ENCODE data around the gene RIMOC1. TPM values are rescaled to one million over a fixed set of nuclear protein-coding genes. Genes with fewer than 3 reads are reported as not detected.

The RIMOC1 gene
- polyA plus RNA-seq, 1 donor (not counting 4 experiments of a cell fraction or from before 2014, with no cell fraction given) = 23.7 TPM

- FAIRE-seq (no peak), DNase-seq (ENCODE audit: low read depth, low spot score) (no peak)
- Histone ChIP-seq H3K36me3 (ENCODE audit: control insufficient read depth in 2 of 2, extremely low read depth in 1 of 2, insufficient read depth in 2 of 2, low read length in 2 of 2) (no peaks in the 10 kb centered on the region), H2AFZ (ENCODE audit: control insufficient read depth, low read length) (no peak overlapping the region), H3K4me2 (ENCODE audit: control insufficient read depth, extremely low read depth, insufficient read depth, low read depth, low read length) (no peak overlapping the region), H3K79me2 (ENCODE audit: control insufficient read depth, insufficient read depth, low read length) (no peaks in the 10 kb centered on the region), H3K4me1 (ENCODE audit: control insufficient read depth, extremely low read depth, insufficient read depth, low read length) (no peaks in the 10 kb centered on the region), H3K27me3 (ENCODE audit: control insufficient read depth, extremely low read depth, insufficient read depth, low read length) (no peaks in the 10 kb centered on the region), H3K27ac (ENCODE audit: control insufficient read depth, insufficient read depth, low read length) (no peak overlapping the region), H3K4me3 (ENCODE audit: control insufficient read depth in 2 of 3, extremely low read depth in 1 of 3, insufficient read depth in 2 of 3, low read depth in 1 of 3, low read length in 3 of 3) (no peak overlapping the region), H3K9me3 (ENCODE audit: control insufficient read depth, low read depth, low read length) (no peaks in the 10 kb centered on the region), H3K9me1 (ENCODE audit: control insufficient read depth, extremely low read depth, insufficient read depth, low read length) (no peaks in the 10 kb centered on the region), H3K9ac (ENCODE audit: control insufficient read depth, extremely low read depth, insufficient read depth, low read length) (no peak overlapping the region), H4K20me1 (ENCODE audit: control insufficient read depth, extremely low read depth, insufficient read depth, low read length) (no peaks in the 10 kb centered on the region)
- TF ChIP-seq, protein P1, sequence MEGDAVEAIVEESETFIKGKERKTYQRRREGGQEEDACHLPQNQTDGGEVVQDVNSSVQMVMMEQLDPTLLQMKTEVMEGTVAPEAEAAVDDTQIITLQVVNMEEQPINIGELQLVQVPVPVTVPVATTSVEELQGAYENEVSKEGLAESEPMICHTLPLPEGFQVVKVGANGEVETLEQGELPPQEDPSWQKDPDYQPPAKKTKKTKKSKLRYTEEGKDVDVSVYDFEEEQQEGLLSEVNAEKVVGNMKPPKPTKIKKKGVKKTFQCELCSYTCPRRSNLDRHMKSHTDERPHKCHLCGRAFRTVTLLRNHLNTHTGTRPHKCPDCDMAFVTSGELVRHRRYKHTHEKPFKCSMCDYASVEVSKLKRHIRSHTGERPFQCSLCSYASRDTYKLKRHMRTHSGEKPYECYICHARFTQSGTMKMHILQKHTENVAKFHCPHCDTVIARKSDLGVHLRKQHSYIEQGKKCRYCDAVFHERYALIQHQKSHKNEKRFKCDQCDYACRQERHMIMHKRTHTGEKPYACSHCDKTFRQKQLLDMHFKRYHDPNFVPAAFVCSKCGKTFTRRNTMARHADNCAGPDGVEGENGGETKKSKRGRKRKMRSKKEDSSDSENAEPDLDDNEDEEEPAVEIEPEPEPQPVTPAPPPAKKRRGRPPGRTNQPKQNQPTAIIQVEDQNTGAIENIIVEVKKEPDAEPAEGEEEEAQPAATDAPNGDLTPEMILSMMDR (optimal IDR thresholded peaks at IDR 0.05 in 1 of 3, IDR thresholded peaks at IDR 0.05 in 1 of 3, conservative IDR thresholded peaks at IDR 0.05 in 1 of 3; ENCODE audit: extremely low read depth in 1 of 3, insufficient read depth in 2 of 3, low read length in 3 of 3) = no peak
- TF ChIP-seq EZH2 (IDR thresholded peaks at IDR 0.05; ENCODE audit: low read length) = no peak
- dilution Hi-C loops (cut with MboI; ENCODE audit: extremely low pct_ligation_motif_present, low sequenced_read_pairs) = no loop called here
Observed at GRCh38 chr5:41885286-41885685, 18.9 kb upstream of the RIMOC1 start.

DNA sequence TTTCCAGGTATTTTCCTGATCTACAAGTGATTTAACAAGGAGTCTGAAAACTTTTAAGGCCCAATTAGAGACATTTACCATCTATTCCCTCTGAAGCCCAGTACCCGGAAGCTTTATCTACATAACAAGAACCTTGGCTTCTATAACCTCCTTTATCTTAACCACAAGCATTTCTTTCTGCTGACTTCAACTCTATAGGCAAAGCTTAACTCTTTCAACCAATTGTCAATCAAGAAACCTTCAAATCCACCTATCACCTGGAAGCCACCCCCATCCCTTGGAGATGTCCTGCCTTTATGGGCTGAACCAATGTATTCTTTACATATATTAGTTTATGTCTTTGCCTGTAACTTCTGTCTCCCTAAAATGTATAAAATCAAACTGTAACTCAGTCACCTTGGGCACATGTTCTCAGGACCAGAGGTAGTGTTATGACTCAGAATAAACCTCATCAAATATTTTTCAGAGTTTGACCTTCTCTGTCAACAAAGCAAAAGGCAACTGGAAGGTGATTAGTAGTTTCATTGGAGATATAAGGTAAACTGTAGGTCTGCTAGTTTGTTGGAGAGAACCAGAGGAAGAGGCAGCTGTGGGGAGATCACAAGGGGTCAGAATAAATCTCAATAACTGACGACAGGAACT is 13.0 kb upstream of the RIMOC1 start:
- H3K4me2 ChIP-seq (ENCODE audit: control insufficient read depth, extremely low read depth, insufficient read depth, low read depth, low read length) = no peak overlapping the region
- DNase-seq (ENCODE audit: low read depth, low spot score) (no peak), FAIRE-seq (no peak)
- no peaks in the 10 kb centered on the region for H3K4me1 ChIP-seq (ENCODE audit: control insufficient read depth, extremely low read depth, insufficient read depth, low read length)
- H3K36me3 ChIP-seq (ENCODE audit: control insufficient read depth in 2 of 2, extremely low read depth in 1 of 2, insufficient read depth in 2 of 2, low read length in 2 of 2) = no peaks in the 10 kb centered on the region
- H3K9ac ChIP-seq (ENCODE audit: control insufficient read depth, extremely low read depth, insufficient read depth, low read length) = no peak overlapping the region
- H3K9me1 ChIP-seq (ENCODE audit: control insufficient read depth, extremely low read depth, insufficient read depth, low read length) = no peaks in the 10 kb centered on the region
- TF ChIP-seq, protein P1 (optimal IDR thresholded peaks at IDR 0.05 in 1 of 3, IDR thresholded peaks at IDR 0.05 in 1 of 3, conservative IDR thresholded peaks at IDR 0.05 in 1 of 3; ENCODE audit: extremely low read depth in 1 of 3, insufficient read depth in 2 of 3, low read length in 3 of 3) = no peak
- TF ChIP-seq EZH2 (IDR thresholded peaks at IDR 0.05; ENCODE audit: low read length) = no peak
- no peaks in the 10 kb centered on the region for H3K9me3 ChIP-seq (ENCODE audit: control insufficient read depth, low read depth, low read length)
- H3K27ac ChIP-seq (ENCODE audit: control insufficient read depth, insufficient read depth, low read length) = no peak overlapping the region
- dilution Hi-C loops (cut with MboI; ENCODE audit: extremely low pct_ligation_motif_present, low sequenced_read_pairs) = no loop called here
- no peak overlapping the region for H3K4me3 ChIP-seq (ENCODE audit: control insufficient read depth in 2 of 3, extremely low read depth in 1 of 3, insufficient read depth in 2 of 3, low read depth in 1 of 3, low read length in 3 of 3)
- H3K27me3 ChIP-seq (ENCODE audit: control insufficient read depth, extremely low read depth, insufficient read depth, low read length) = peaks cover 6% of the 10 kb centered on the region
- H2AFZ ChIP-seq (ENCODE audit: control insufficient read depth, low read length) = no peak overlapping the region
- no peaks in the 10 kb centered on the region for H4K20me1 ChIP-seq (ENCODE audit: control insufficient read depth, extremely low read depth, insufficient read depth, low read length)
- no peaks in the 10 kb centered on the region for H3K79me2 ChIP-seq (ENCODE audit: control insufficient read depth, insufficient read depth, low read length)

All from keratinocyte (primary cell).